A549 (cell line): Measurements from ENCODE around the gene TMPRSS4.

ENCODE experiments used
- BCL3 ChIP-seq: fragments of >200 bp; sonication (Bioruptor Twin); formaldehyde crosslinking; IDR thresholded peaks from 3 replicates; pipeline ENCODE4 v1.6.1; 2016
- BHLHE40 ChIP-seq: IDR thresholded peaks from 2 replicates; pipeline ENCODE4 v1.6.1; 2012; ENCODE audit warnings: low read depth, low read length, inconsistent platforms
- CHD4 ChIP-seq: fragments of 200-600 bp; sonication (generic); IDR thresholded peaks from 2 replicates; pipeline ENCODE4 v1.6.1; 2016; ENCODE audit warnings: antibody characterized with exemption, mild to moderate bottlenecking, borderline replicate concordance
- CTCF ChIP-seq: fragments of >200 bp; sonication (Bioruptor Twin); formaldehyde crosslinking; IDR thresholded peaks from 3 replicates; pipeline ENCODE4 v1.5.1; 2016
- FOSL2 ChIP-seq, 2 experiments: fragments of 450-650 bp in 1 of 2; fragments of >200 bp in 1 of 2; sonication (Bioruptor Twin) in 1 of 2; formaldehyde crosslinking; IDR thresholded peaks; 2 replicates each; pipeline versions ENCODE4 v1.5.0 to v1.6.1; 2016 to 2020; ENCODE audit warnings: mild to moderate bottlenecking in 1 of 2, moderate library complexity in 1 of 2
- HDAC2 ChIP-seq: fragments of 200-600 bp; sonication (generic); IDR thresholded peaks from 2 replicates; pipeline ENCODE4 v1.6.1; 2016
- KDM1A ChIP-seq: fragments of 200-600 bp; sonication (generic); IDR thresholded peaks from 2 replicates; pipeline ENCODE4 v1.6.1; 2016; ENCODE audit warnings: low read depth, mild to moderate bottlenecking
- KDM5A ChIP-seq: fragments of 200-600 bp; sonication (generic); IDR thresholded peaks from 2 replicates; pipeline ENCODE4 v1.6.1; 2016; ENCODE audit warnings: antibody characterized with exemption, mild to moderate bottlenecking
- PBX3 ChIP-seq: IDR thresholded peaks from 2 replicates; pipeline ENCODE4 v1.6.1; 2012
- POLR2A ChIP-seq: IDR thresholded peaks from 2 replicates; pipeline ENCODE4 v1.6.1; 2012; ENCODE audit warnings: mild to moderate bottlenecking, low read length
- RCOR1 ChIP-seq: fragments of 150-350 bp; IDR thresholded peaks from 2 replicates; pipeline ENCODE4 v1.6.1; 2014; ENCODE audit warnings: antibody characterized with exemption, low read length, low read depth
- RFX5 ChIP-seq: fragments of 450-650 bp; IDR thresholded peaks from 2 replicates; pipeline ENCODE4 v1.7.1; 2014; ENCODE audit warnings: antibody characterized with exemption, mild to moderate bottlenecking, moderate library complexity
- SMC3 ChIP-seq: fragments of >200 bp; sonication (Bioruptor Twin); formaldehyde crosslinking; IDR thresholded peaks from 3 replicates; pipeline ENCODE4 v1.6.1; 2018; ENCODE audit warnings: inconsistent platforms
- ZSCAN20 ChIP-seq: fragments of 250-450 bp; sonication (Bioruptor Pico); IDR thresholded peaks from 2 replicates; pipeline ENCODE4 v1.8.0; 2022; ENCODE audit warnings: mild to moderate bottlenecking, moderate library complexity

GRCh38 chr11:118117790-118118601 lies 41.1 kb downstream of the TMPRSS4 start:
- TF ChIP-seq CTCF (no peak), POLR2A (no peak), HDAC2 (no peak), KDM5A (no peak), RFX5 (no peak), RCOR1 (no peak), ZSCAN20 (CRISPR knock-in tag) (no peak), BHLHE40 (no peak), FOSL2 (IDR thresholded peaks at IDR 0.05) (no peak), FOSL2 (CRISPR knock-in tag; IDR thresholded peaks at IDR 0.05) (no peak), KDM1A (no peak), SMC3 (no peak), CHD4 (no peak), PBX3 (no peak), BCL3 (no peak)
